ENCODE results near the gene NEK11.

NEK11 gene

GRCh38 chr3:131306242-131306641, 279.6 kb downstream of the NEK11 start:
- no peak overlapping the region for H2AFZ ChIP-seq (ENCODE audit: low read length)
- H3K4me1 ChIP-seq (ENCODE audit: insufficient read depth, low read length, poor library complexity, severe bottlenecking): no peaks in the 10 kb centered on the region
- no peaks in the 10 kb centered on the region for H4K20me1 ChIP-seq (ENCODE audit: insufficient read depth, low read length, poor library complexity, severe bottlenecking)
- H3K27me3 ChIP-seq (ENCODE audit: insufficient read depth, low read length, poor library complexity, severe bottlenecking): no peaks in the 10 kb centered on the region
- no peaks in the 10 kb centered on the region for H3K9me3 ChIP-seq (ENCODE audit: insufficient read depth, low read depth, low read length)
- H3F3A ChIP-seq (ENCODE audit: low read depth): no peaks in the 10 kb centered on the region
- no peaks in the 10 kb centered on the region for H3K79me2 ChIP-seq (ENCODE audit: insufficient read depth, low read length)
- no peak overlapping the region for H3K4me2 ChIP-seq (ENCODE audit: low read depth, low read length, poor library complexity, severe bottlenecking)
- no peak overlapping the region for H3K4me3 ChIP-seq (ENCODE audit: low read length, poor library complexity, severe bottlenecking)
- H3K9ac ChIP-seq (ENCODE audit: low read depth, low read length, poor library complexity, severe bottlenecking): no peak overlapping the region
- H3K9me2 ChIP-seq (replicated peaks; ENCODE audit: low read depth, low read length): no peaks in the 10 kb centered on the region
- no peak for TF ChIP-seq EZH2phosphoT487 (IDR thresholded peaks at IDR 0.05; ENCODE audit: borderline replicate concordance)
- TF ChIP-seq, protein P1, sequence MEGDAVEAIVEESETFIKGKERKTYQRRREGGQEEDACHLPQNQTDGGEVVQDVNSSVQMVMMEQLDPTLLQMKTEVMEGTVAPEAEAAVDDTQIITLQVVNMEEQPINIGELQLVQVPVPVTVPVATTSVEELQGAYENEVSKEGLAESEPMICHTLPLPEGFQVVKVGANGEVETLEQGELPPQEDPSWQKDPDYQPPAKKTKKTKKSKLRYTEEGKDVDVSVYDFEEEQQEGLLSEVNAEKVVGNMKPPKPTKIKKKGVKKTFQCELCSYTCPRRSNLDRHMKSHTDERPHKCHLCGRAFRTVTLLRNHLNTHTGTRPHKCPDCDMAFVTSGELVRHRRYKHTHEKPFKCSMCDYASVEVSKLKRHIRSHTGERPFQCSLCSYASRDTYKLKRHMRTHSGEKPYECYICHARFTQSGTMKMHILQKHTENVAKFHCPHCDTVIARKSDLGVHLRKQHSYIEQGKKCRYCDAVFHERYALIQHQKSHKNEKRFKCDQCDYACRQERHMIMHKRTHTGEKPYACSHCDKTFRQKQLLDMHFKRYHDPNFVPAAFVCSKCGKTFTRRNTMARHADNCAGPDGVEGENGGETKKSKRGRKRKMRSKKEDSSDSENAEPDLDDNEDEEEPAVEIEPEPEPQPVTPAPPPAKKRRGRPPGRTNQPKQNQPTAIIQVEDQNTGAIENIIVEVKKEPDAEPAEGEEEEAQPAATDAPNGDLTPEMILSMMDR (conservative IDR thresholded peaks at IDR 0.05; ENCODE audit: low read length): no peak
- no peaks in the 10 kb centered on the region for H3K36me3 ChIP-seq (ENCODE audit: insufficient read depth, low read length)

- no peaks in the 10 kb centered on the region for H3K79me2 ChIP-seq (ENCODE audit: insufficient read depth, low read length)
- no peak overlapping the region for H3K4me3 ChIP-seq (ENCODE audit: low read length, poor library complexity, severe bottlenecking)
- H2AFZ ChIP-seq (ENCODE audit: low read length): no peak overlapping the region
- H3K4me2 ChIP-seq (ENCODE audit: low read depth, low read length, poor library complexity, severe bottlenecking): no peak overlapping the region
- no peaks in the 10 kb centered on the region for H4K20me1 ChIP-seq (ENCODE audit: insufficient read depth, low read length, poor library complexity, severe bottlenecking)
- no peaks in the 10 kb centered on the region for H3K27me3 ChIP-seq (ENCODE audit: insufficient read depth, low read length, poor library complexity, severe bottlenecking)
- H3K9me3 ChIP-seq (ENCODE audit: insufficient read depth, low read depth, low read length): no peaks in the 10 kb centered on the region
- no peak overlapping the region for H3K9ac ChIP-seq (ENCODE audit: low read depth, low read length, poor library complexity, severe bottlenecking)
- TF ChIP-seq EZH2phosphoT487 (IDR thresholded peaks at IDR 0.05; ENCODE audit: borderline replicate concordance): no peak
- TF ChIP-seq, protein P1 (conservative IDR thresholded peaks at IDR 0.05; ENCODE audit: low read length): no peak
- no peaks in the 10 kb centered on the region for H3K9me2 ChIP-seq (replicated peaks; ENCODE audit: low read depth, low read length)
- H3K4me1 ChIP-seq (ENCODE audit: insufficient read depth, low read length, poor library complexity, severe bottlenecking): no peaks in the 10 kb centered on the region
- no peaks in the 10 kb centered on the region for H3F3A ChIP-seq (ENCODE audit: low read depth)
- no peaks in the 10 kb centered on the region for H3K36me3 ChIP-seq (ENCODE audit: insufficient read depth, low read length)
Measured at GRCh38 chr3:131314318-131314717, 287.6 kb downstream of the NEK11 start.

- Histone ChIP-seq H3K4me1 (ENCODE audit: insufficient read depth, low read length, poor library complexity, severe bottlenecking) (no peaks in the 10 kb centered on the region), H3K9me3 (ENCODE audit: insufficient read depth, low read depth, low read length) (no peaks in the 10 kb centered on the region), H3K4me3 (ENCODE audit: low read length, poor library complexity, severe bottlenecking) (no peak overlapping the region), H3K9me2 (replicated peaks; ENCODE audit: low read depth, low read length) (no peaks in the 10 kb centered on the region), H2AFZ (ENCODE audit: low read length) (no peak overlapping the region), H3K9ac (ENCODE audit: low read depth, low read length, poor library complexity, severe bottlenecking) (no peak overlapping the region), H3K4me2 (ENCODE audit: low read depth, low read length, poor library complexity, severe bottlenecking) (no peak overlapping the region), H3F3A (ENCODE audit: low read depth) (no peaks in the 10 kb centered on the region), H3K79me2 (ENCODE audit: insufficient read depth, low read length) (no peaks in the 10 kb centered on the region), H3K27me3 (ENCODE audit: insufficient read depth, low read length, poor library complexity, severe bottlenecking) (no peaks in the 10 kb centered on the region), H3K36me3 (ENCODE audit: insufficient read depth, low read length) (no peaks in the 10 kb centered on the region), H4K20me1 (ENCODE audit: insufficient read depth, low read length, poor library complexity, severe bottlenecking) (no peaks in the 10 kb centered on the region)
- TF ChIP-seq, protein P1 (conservative IDR thresholded peaks at IDR 0.05; ENCODE audit: low read length): no peak
- TF ChIP-seq EZH2phosphoT487 (IDR thresholded peaks at IDR 0.05; ENCODE audit: borderline replicate concordance): no peak
Measured at GRCh38 chr3:131315162-131315561, 288.5 kb downstream of the NEK11 start.

Data from Loucy (cell line).